Activated naive CD4-positive, alpha-beta T cell treated with anti-CD3 and anti-CD28 coated beads, Interleukin-2, amount 10 ng/mL, durations not matched to agents 7 days and 5 days (primary cell): ENCODE results near the gene CFC1.
"Not testable (repeated sequence)": the region's sequence is repeated elsewhere in the genome, so short reads cannot be mapped to it uniquely, and the experiment has no call there.

Source experiments
- CTCF ChIA-PET: fragments of 350-600 bp; sonication (Branson Sonifier 250); formaldehyde crosslinking; loops from one replicate; lab custom pipeline; 2021; ENCODE audit warnings: antibody characterized with exemption; lab: Charles Lee
- DNase-seq: peaks from one replicate; pipeline ENCODE4 v3.0.0-alpha.2; 2020
- H3K27ac Mint-ChIP-seq: one replicate; pipeline ENCODE4 v1.8.0; 2021; ENCODE audit warnings: mild to moderate bottlenecking, moderate library complexity, mixed read lengths
- H3K27me3 Mint-ChIP-seq: one replicate; pipeline ENCODE4 v1.8.0; 2021; ENCODE audit warnings: mild to moderate bottlenecking, mixed read lengths
- H3K36me3 Mint-ChIP-seq: one replicate; pipeline ENCODE4 v1.8.0; 2021; ENCODE audit warnings: mixed read lengths
- H3K4me1 Mint-ChIP-seq: one replicate; pipeline ENCODE4 v1.8.0; 2021; ENCODE audit warnings: mixed read lengths
- H3K4me3 Mint-ChIP-seq: one replicate; pipeline ENCODE4 v1.8.0; 2021; ENCODE audit warnings: mild to moderate bottlenecking, moderate library complexity, mixed read lengths
- H3K9me3 Mint-ChIP-seq: one replicate; pipeline ENCODE4 v1.8.0; 2021; ENCODE audit warnings: mixed read lengths

Gene CFC1

GRCh38 chr2:130592791-130593414, 6.5 kb downstream of the CFC1 start:
- CTCF ChIA-PET, H3K4me3 Mint-ChIP-seq, H3K9me3 Mint-ChIP-seq, H3K27ac Mint-ChIP-seq, H3K36me3 Mint-ChIP-seq, H3K27me3 Mint-ChIP-seq, DNase-seq, H3K4me1 Mint-ChIP-seq: not testable (repeated sequence)

GRCh38 chr2:130590842-130591359, 8.5 kb downstream of the CFC1 start:
- H3K27me3 Mint-ChIP-seq, DNase-seq, H3K9me3 Mint-ChIP-seq, H3K27ac Mint-ChIP-seq, CTCF ChIA-PET, H3K4me3 Mint-ChIP-seq, H3K4me1 Mint-ChIP-seq, H3K36me3 Mint-ChIP-seq: not testable (repeated sequence)

GRCh38 chr2:130590170-130590841, 9.1 kb downstream of the CFC1 start:
- H3K9me3 Mint-ChIP-seq, H3K27ac Mint-ChIP-seq, DNase-seq, CTCF ChIA-PET, H3K36me3 Mint-ChIP-seq, H3K4me3 Mint-ChIP-seq, H3K4me1 Mint-ChIP-seq, H3K27me3 Mint-ChIP-seq: not testable (repeated sequence)

GRCh38 chr2:130588688-130589458, 10.5 kb downstream of the CFC1 start:
- H3K4me3 Mint-ChIP-seq, H3K27ac Mint-ChIP-seq, DNase-seq, H3K27me3 Mint-ChIP-seq, CTCF ChIA-PET, H3K9me3 Mint-ChIP-seq, H3K36me3 Mint-ChIP-seq, H3K4me1 Mint-ChIP-seq: not testable (repeated sequence)

GRCh38 chr2:130584726-130585125, 14.6 kb downstream of the CFC1 start:
- H3K9me3 Mint-ChIP-seq, H3K4me3 Mint-ChIP-seq, H3K27ac Mint-ChIP-seq, H3K4me1 Mint-ChIP-seq, CTCF ChIA-PET, H3K27me3 Mint-ChIP-seq, H3K36me3 Mint-ChIP-seq, DNase-seq: not testable (repeated sequence)

GRCh38 chr2:130583582-130583981, 15.8 kb downstream of the CFC1 start:
- H3K9me3 Mint-ChIP-seq, H3K4me1 Mint-ChIP-seq, CTCF ChIA-PET: not testable (repeated sequence)

GRCh38 chr2:130582970-130583369, 16.4 kb downstream of the CFC1 start:
- DNase-seq, H3K36me3 Mint-ChIP-seq, H3K4me3 Mint-ChIP-seq, H3K27me3 Mint-ChIP-seq, CTCF ChIA-PET, H3K9me3 Mint-ChIP-seq, H3K4me1 Mint-ChIP-seq, H3K27ac Mint-ChIP-seq: not testable (repeated sequence)

More at GRCh38 chr2:130583582-130583981, 15.8 kb downstream of the CFC1 start:
- not testable (repeated sequence) for DNase-seq, H3K27ac Mint-ChIP-seq, H3K36me3 Mint-ChIP-seq, H3K4me3 Mint-ChIP-seq, H3K27me3 Mint-ChIP-seq

GRCh38 chr2:130581491-130581890, 17.9 kb downstream of the CFC1 start:
- H3K27ac Mint-ChIP-seq, H3K9me3 Mint-ChIP-seq, CTCF ChIA-PET, DNase-seq, H3K27me3 Mint-ChIP-seq, H3K4me3 Mint-ChIP-seq, H3K36me3 Mint-ChIP-seq, H3K4me1 Mint-ChIP-seq: not testable (repeated sequence)

- H3K27me3 Mint-ChIP-seq, CTCF ChIA-PET, H3K36me3 Mint-ChIP-seq, H3K9me3 Mint-ChIP-seq, H3K4me1 Mint-ChIP-seq, H3K27ac Mint-ChIP-seq, DNase-seq, H3K4me3 Mint-ChIP-seq: not testable (repeated sequence)
Observed at GRCh38 chr2:130579121-130579520, 20.3 kb downstream of the CFC1 start.

GRCh38 chr2:130577559-130577958, 21.8 kb downstream of the CFC1 start:
- H3K36me3 Mint-ChIP-seq, result not testable (repeated sequence)

GRCh38 chr2:130576209-130576784, 23.1 kb downstream of the CFC1 start:
- H3K27me3 Mint-ChIP-seq, H3K36me3 Mint-ChIP-seq, H3K9me3 Mint-ChIP-seq, CTCF ChIA-PET, DNase-seq, H3K27ac Mint-ChIP-seq, H3K4me1 Mint-ChIP-seq, H3K4me3 Mint-ChIP-seq: not testable (repeated sequence)

More at GRCh38 chr2:130577559-130577958, 21.8 kb downstream of the CFC1 start:
- DNase-seq, H3K9me3 Mint-ChIP-seq, H3K4me1 Mint-ChIP-seq, H3K4me3 Mint-ChIP-seq, H3K27me3 Mint-ChIP-seq, CTCF ChIA-PET, H3K27ac Mint-ChIP-seq: not testable (repeated sequence)

GRCh38 chr2:130574230-130574629, 25.1 kb downstream of the CFC1 start:
- H3K36me3 Mint-ChIP-seq, H3K27me3 Mint-ChIP-seq, H3K4me1 Mint-ChIP-seq, H3K27ac Mint-ChIP-seq, H3K4me3 Mint-ChIP-seq, CTCF ChIA-PET, DNase-seq, H3K9me3 Mint-ChIP-seq: not testable (repeated sequence)

GRCh38 chr2:130571929-130572328, 27.4 kb downstream of the CFC1 start:
- H3K4me1 Mint-ChIP-seq, DNase-seq, H3K27me3 Mint-ChIP-seq, H3K4me3 Mint-ChIP-seq, H3K27ac Mint-ChIP-seq, CTCF ChIA-PET, H3K36me3 Mint-ChIP-seq, H3K9me3 Mint-ChIP-seq: not testable (repeated sequence)

GRCh38 chr2:130566165-130566564, 33.2 kb downstream of the CFC1 start:
- H3K36me3 Mint-ChIP-seq, H3K4me1 Mint-ChIP-seq, H3K4me3 Mint-ChIP-seq, DNase-seq, H3K9me3 Mint-ChIP-seq, H3K27me3 Mint-ChIP-seq, H3K27ac Mint-ChIP-seq, CTCF ChIA-PET: not testable (repeated sequence)
